Loucy (cell line): ENCODE measurements around the gene PLEKHG5.

Experiments
- H2AFZ ChIP-seq: fragments of 200-600 bp; sonication (generic); 2 replicates; pipeline ENCODE4 v1.6.0; 2016; ENCODE audit warnings: antibody characterized with exemption, mild to moderate bottlenecking, low read length, moderate library complexity
- H3F3A ChIP-seq: fragments of 200-600 bp; 2 replicates; pipeline ENCODE4 v1.6.0; 2016; ENCODE audit warnings: antibody characterized with exemption, low read depth, mild to moderate bottlenecking
- H3K27me3 ChIP-seq: fragments of 200-600 bp; sonication (generic); 2 replicates; pipeline ENCODE4 v1.6.1; 2014; ENCODE audit warnings: low read length, mild to moderate bottlenecking; ENCODE audit not compliant: insufficient read depth, poor library complexity, severe bottlenecking
- H3K36me3 ChIP-seq: fragments of 200-600 bp; sonication (generic); 2 replicates; pipeline ENCODE4 v1.6.1; 2016; ENCODE audit warnings: low read length; ENCODE audit not compliant: insufficient read depth
- H3K4me1 ChIP-seq: fragments of 200-600 bp; sonication (generic); 2 replicates; pipeline ENCODE4 v1.5.1; 2014; ENCODE audit warnings: low read length, mild to moderate bottlenecking; ENCODE audit not compliant: insufficient read depth, poor library complexity, severe bottlenecking
- H3K4me2 ChIP-seq: fragments of 200-600 bp; sonication (generic); 2 replicates; pipeline ENCODE4 v1.6.0; 2014; ENCODE audit warnings: antibody characterized with exemption, low read length, low read depth, mild to moderate bottlenecking; ENCODE audit not compliant: poor library complexity, severe bottlenecking
- H3K4me3 ChIP-seq: fragments of 200-600 bp; sonication (generic); 2 replicates; pipeline ENCODE4 v1.5.1; 2014; ENCODE audit warnings: low read length, mild to moderate bottlenecking, mixed read lengths; ENCODE audit not compliant: poor library complexity, severe bottlenecking
- H3K79me2 ChIP-seq: fragments of 200-600 bp; sonication (generic); 2 replicates; pipeline ENCODE4 v1.6.1; 2014; ENCODE audit warnings: low read length; ENCODE audit not compliant: insufficient read depth
- H3K9ac ChIP-seq: fragments of 200-600 bp; sonication (generic); 2 replicates; pipeline ENCODE4 v1.6.0; 2014; ENCODE audit warnings: mild to moderate bottlenecking, low read depth, low read length, moderate library complexity; ENCODE audit not compliant: poor library complexity, severe bottlenecking
- H3K9me2 ChIP-seq: fragments of 200-600 bp; sonication (generic); replicated peaks from 2 replicates; pipeline ENCODE4 v1.6.1; 2016; ENCODE audit warnings: low read depth, low read length, mixed read lengths
- H3K9me3 ChIP-seq: fragments of 200-600 bp; sonication (generic); 2 replicates; pipeline ENCODE4 v1.6.1; 2014; ENCODE audit warnings: mild to moderate bottlenecking, antibody characterized with exemption, low read length, low read depth; ENCODE audit not compliant: insufficient read depth
- H4K20me1 ChIP-seq: fragments of 200-600 bp; sonication (generic); 2 replicates; pipeline ENCODE4 v1.6.0; 2014; ENCODE audit warnings: antibody characterized with exemption, low read length, mild to moderate bottlenecking; ENCODE audit not compliant: insufficient read depth, poor library complexity, severe bottlenecking
- CTCF ChIP-seq: fragments of 200-600 bp; sonication (generic); conservative IDR thresholded peaks from 2 replicates; pipeline ENCODE4 v1.5.1; 2014; ENCODE audit warnings: mild to moderate bottlenecking, antibody characterized with exemption, low read length
- EZH2phosphoT487 ChIP-seq: fragments of 200-600 bp; IDR thresholded peaks from 2 replicates; pipeline ENCODE4 v1.6.1; 2018; ENCODE audit warnings: antibody characterized with exemption, mild to moderate bottlenecking, moderate library complexity, borderline replicate concordance

PLEKHG5 gene

GRCh38 chr1:6467744-6468688 lies 23.5 kb downstream of the PLEKHG5 start:
- Histone ChIP-seq H3K9me2 (no peaks in the 10 kb centered on the region), H3K36me3 (no peaks in the 10 kb centered on the region), H3K4me2 (no peak overlapping the region), H3K4me3 (no peak overlapping the region), H3K9ac (no peak overlapping the region), H3F3A (no peaks in the 10 kb centered on the region), H3K79me2 (no peaks in the 10 kb centered on the region), H3K4me1 (no peaks in the 10 kb centered on the region), H3K9me3 (no peaks in the 10 kb centered on the region), H3K27me3 (no peaks in the 10 kb centered on the region), H2AFZ (no peak overlapping the region), H4K20me1 (no peaks in the 10 kb centered on the region)
- TF ChIP-seq EZH2phosphoT487 = no peak
- TF ChIP-seq CTCF = no peak

GRCh38 chr1:6467224-6467623 lies 24.2 kb downstream of the PLEKHG5 start:
- Histone ChIP-seq H3K79me2 (no peaks in the 10 kb centered on the region), H2AFZ (no peak overlapping the region), H3K4me2 (no peak overlapping the region), H3K9me3 (no peaks in the 10 kb centered on the region), H3K27me3 (no peaks in the 10 kb centered on the region), H3K9ac (no peak overlapping the region), H3K4me3 (no peak overlapping the region), H3K36me3 (no peaks in the 10 kb centered on the region), H3K4me1 (no peaks in the 10 kb centered on the region), H3K9me2 (no peaks in the 10 kb centered on the region), H4K20me1 (no peaks in the 10 kb centered on the region), H3F3A (no peaks in the 10 kb centered on the region)
- TF ChIP-seq CTCF (no peak), EZH2phosphoT487 (no peak)

- Histone ChIP-seq H2AFZ (no peak overlapping the region), H3K36me3 (no peaks in the 10 kb centered on the region), H3K9me3 (no peaks in the 10 kb centered on the region), H3K4me3 (no peak overlapping the region), H3F3A (no peaks in the 10 kb centered on the region), H3K27me3 (no peaks in the 10 kb centered on the region), H3K4me2 (no peak overlapping the region), H4K20me1 (no peaks in the 10 kb centered on the region), H3K79me2 (no peaks in the 10 kb centered on the region), H3K9ac (no peak overlapping the region), H3K9me2 (no peaks in the 10 kb centered on the region), H3K4me1 (no peaks in the 10 kb centered on the region)
- TF ChIP-seq CTCF (no peak), EZH2phosphoT487 (no peak)
Measured at GRCh38 chr1:6466751-6467150, 24.7 kb downstream of the PLEKHG5 start.
